Non-pigmented ciliary epithelial cell (primary cell): Measurements from ENCODE around the gene KHDC1L.
"Not testable (repeated sequence)": the region's sequence is repeated elsewhere in the genome, so short reads cannot be mapped to it uniquely, and the experiment has no call there.

Source experiments
- DNase-seq: peaks from one replicate; pipeline ENCODE4 v3.0.0-alpha.2; 2010; ENCODE audit warnings: low read depth

Gene KHDC1L

GRCh38 chr6:73204252-73204651 lies 21.0 kb downstream of the KHDC1L start:
- no peak for DNase-seq

DNA sequence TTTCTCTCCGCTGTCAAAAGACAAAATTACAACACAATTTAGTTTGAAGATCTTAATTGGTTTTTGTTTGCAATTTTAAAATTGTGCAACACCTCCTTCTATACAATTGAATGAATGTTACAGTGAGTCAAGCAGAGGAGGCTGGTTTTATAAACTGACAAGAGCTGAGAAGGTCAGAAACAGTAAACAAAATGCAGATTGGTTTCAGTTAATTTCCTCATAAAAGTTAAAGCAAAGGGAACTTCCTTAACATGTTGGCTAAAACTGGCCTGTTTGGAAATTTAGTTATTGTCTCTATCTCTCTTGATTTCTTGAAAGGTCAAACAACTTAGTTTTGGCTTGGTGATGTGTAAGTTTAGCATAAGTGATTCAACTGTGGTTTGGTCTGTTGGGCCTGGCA lies 22.2 kb downstream of the KHDC1L start:
- DNase-seq, result no peak

DNA sequence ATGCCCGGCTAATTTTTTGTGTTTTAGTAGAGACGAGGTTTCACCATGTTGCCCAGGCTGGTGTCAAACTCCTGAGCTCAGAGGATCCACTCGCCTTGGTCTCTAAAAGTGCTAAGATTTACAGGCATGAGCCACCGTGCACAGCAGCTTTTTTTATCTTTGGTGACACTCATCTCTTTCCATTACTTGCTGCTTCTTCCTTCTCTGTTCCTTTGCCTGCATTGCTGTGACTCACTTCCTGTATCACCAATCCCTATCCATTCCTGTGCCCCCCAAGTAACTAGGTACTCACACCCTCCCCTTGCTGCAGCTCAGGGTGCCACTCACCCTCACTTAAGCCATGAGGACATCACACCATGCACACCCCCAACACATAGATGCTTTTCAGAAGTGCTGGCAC lies 24.6 kb downstream of the KHDC1L start:
- DNase-seq, result no peak

- no peak for DNase-seq
Measured at GRCh38 chr6:73200247-73200646, 25.0 kb downstream of the KHDC1L start.

GRCh38 chr6:73194744-73195143 lies 30.6 kb downstream of the KHDC1L start:
- no peak for DNase-seq

GRCh38 chr6:73193302-73193701 lies 32.0 kb downstream of the KHDC1L start:
- not testable (repeated sequence) for DNase-seq

- DNase-seq, result no peak
Measured at GRCh38 chr6:73182021-73182607, 43.2 kb downstream of the KHDC1L start.

DNA sequence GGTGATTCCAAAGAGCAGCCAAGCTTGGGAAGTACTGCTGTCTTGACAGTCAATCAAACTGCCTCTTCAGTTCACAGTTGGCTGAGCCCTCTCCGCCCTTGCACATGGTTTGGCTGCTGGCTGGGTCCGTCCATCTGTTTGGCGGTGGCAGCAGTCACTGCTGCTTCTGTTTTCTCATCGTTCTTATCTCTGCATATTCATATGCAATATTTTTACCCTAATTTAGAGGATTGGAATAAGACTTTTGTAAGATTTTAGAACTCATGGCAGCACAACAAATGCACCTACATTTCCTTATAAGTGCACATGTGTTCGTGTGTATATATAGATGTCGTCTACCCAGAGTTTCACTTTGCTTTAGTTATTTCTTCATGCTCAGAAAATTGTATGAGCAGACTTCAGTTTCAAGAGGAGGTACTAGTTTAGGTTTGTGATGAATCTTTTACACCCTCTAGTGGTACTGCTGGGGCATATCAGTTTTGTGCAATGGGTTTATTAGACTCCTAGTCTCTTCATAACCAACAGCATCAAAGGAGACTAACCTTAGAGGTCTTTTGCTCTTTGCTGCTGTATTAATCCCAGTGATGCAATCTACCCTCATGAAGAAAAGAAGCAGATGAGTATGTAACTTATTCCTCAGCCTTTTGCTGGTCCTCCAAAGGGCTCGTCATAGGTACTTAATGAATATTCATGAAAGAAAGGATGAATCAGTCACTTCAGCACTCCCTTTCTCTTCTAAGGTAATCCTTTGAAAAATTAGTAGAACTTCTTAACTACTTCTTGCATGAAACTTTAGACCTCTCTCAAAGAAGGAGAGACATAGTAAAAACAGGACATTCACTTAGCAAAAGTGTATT lies 44.3 kb downstream of the KHDC1L start:
- peak; percentile 52 for DNase-seq

- DNase-seq, result no peak
Measured at GRCh38 chr6:73180076-73180738, 45.1 kb downstream of the KHDC1L start.

- DNase-seq, result no peak
Measured at GRCh38 chr6:73177221-73177944, 47.9 kb downstream of the KHDC1L start.

DNA sequence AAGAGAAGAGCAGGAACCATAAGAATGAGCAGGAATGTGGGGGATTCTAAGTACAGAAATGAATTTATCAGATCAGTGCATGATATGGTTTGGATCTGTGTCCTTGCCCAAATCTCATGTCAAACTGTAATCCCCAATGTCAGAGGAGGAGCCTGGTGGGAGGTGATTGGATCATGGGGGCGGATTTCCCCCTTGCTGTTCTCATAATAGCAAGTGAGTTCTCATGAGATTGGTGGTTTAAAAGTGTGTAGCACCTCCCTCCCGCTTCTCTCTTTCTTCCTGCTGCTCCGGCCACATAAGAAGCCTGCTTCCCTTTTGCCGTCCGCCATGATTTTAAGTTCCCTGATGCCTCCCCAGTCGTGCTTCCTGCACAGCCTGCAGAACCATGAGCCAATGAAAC lies 49.2 kb downstream of the KHDC1L start:
- no peak for DNase-seq

GRCh38 chr6:73174646-73175045 lies 50.6 kb downstream of the KHDC1L start:
- DNase-seq, result no peak
